SK-N-SH treated with all-trans-retinoic acid at 6 μM for 48 hours (cell line): ENCODE measurements around the gene ARGLU1.

Experiments used
- BACH2 ChIP-seq: fragments of 250-450 bp; sonication (Bioruptor Pico); IDR thresholded peaks from 2 replicates; pipeline ENCODE4 v1.9.0; 2021; ENCODE audit warnings: mild to moderate bottlenecking, borderline replicate concordance
- ZFP3 ChIP-seq: fragments of 250-450 bp; sonication (Bioruptor Pico); IDR thresholded peaks from 2 replicates; pipeline ENCODE4 v1.5.0; 2020; ENCODE audit warnings: mild to moderate bottlenecking, moderate library complexity
- ZNF8 ChIP-seq: fragments of 450-650 bp; formaldehyde crosslinking; IDR thresholded peaks from 2 replicates; pipeline ENCODE4 v1.5.0; 2020; ENCODE audit warnings: mild to moderate bottlenecking, moderate library complexity
- TF ChIP-seq, protein P1 (sequence below): fragments of 250-450 bp; sonication (Bioruptor Pico); IDR thresholded peaks from 2 replicates; pipeline ENCODE4 v1.5.1; 2020; ENCODE audit warnings: low read depth, mild to moderate bottlenecking, moderate library complexity

GRCh38 chr13:106528718-106529414 lies 39.1 kb downstream of the ARGLU1 start:
- no peak for TF ChIP-seq ZFP3
- no peak for TF ChIP-seq BACH2 (CRISPR knock-in tag)
- TF ChIP-seq, protein P1, sequence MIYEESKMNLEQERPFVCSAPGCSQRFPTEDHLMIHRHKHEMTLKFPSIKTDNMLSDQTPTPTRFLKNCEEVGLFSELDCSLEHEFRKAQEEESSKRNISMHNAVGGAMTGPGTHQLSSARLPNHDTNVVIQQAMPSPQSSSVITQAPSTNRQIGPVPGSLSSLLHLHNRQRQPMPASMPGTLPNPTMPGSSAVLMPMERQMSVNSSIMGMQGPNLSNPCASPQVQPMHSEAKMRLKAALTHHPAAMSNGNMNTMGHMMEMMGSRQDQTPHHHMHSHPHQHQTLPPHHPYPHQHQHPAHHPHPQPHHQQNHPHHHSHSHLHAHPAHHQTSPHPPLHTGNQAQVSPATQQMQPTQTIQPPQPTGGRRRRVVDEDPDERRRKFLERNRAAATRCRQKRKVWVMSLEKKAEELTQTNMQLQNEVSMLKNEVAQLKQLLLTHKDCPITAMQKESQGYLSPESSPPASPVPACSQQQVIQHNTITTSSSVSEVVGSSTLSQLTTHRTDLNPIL (CRISPR knock-in tag), result no peak
- no peak for TF ChIP-seq ZNF8 (CRISPR knock-in tag)
